Thoracic aorta (tissue), 2 donors: Measurements from ENCODE around the gene GNGT1. TPM values are rescaled to one million over a fixed set of nuclear protein-coding genes. Genes with fewer than 3 reads are reported as not detected.

ENCODE experiments used
- ATAC-seq: fragments of 150-250 bp; one replicate; pipeline ENCODE4 v1.8.0; 2017; ENCODE audit warnings: low read depth; ENCODE audit not compliant: insufficient number of reproducible peaks, low FRiP score
- DNase-seq: peaks from one replicate; pipeline ENCODE4 v3.0.0-alpha.2; 2020; ENCODE audit warnings: low spot score
- H3K27ac ChIP-seq, 2 donors: fragments of 200-600 bp; sonication (generic); 1 replicate in 1 of 2; 2 replicates in 1 of 2; pipeline ENCODE4 v1.5.1; 2016; ENCODE audit warnings: mild to moderate bottlenecking in 2 of 2, moderate library complexity in 2 of 2
- H3K27me3 ChIP-seq: fragments of 200-600 bp; sonication (generic); replicated peaks from 2 replicates; pipeline ENCODE4 v1.6.0; 2016; ENCODE audit warnings: mild to moderate bottlenecking; ENCODE audit not compliant: insufficient read depth
- H3K36me3 ChIP-seq: fragments of 200-600 bp; sonication (generic); one replicate; pipeline ENCODE4 v1.5.1; 2016
- H3K4me1 ChIP-seq, 2 donors: fragments of 200-600 bp; sonication (generic); 1 replicate in 1 of 2; 2 replicates in 1 of 2; pipeline versions ENCODE4 v1.5.1 to v1.6.0; 2016; ENCODE audit warnings: low read depth in 2 of 2, mild to moderate bottlenecking in 1 of 2; ENCODE audit not compliant: control insufficient read depth in 1 of 2
- H3K4me3 ChIP-seq: fragments of 200-600 bp; sonication (generic); 2 replicates; pipeline ENCODE4 v1.5.1; 2016; ENCODE audit warnings: mild to moderate bottlenecking
- H3K9me3 ChIP-seq: fragments of 200-600 bp; sonication (generic); 2 replicates; pipeline ENCODE4 v1.5.1; 2016
- total RNA-seq, 2 donors: library from RNA; depleted of rRNA; stranded (reverse); fragments of >200 nt; gene quantifications; one replicate each; pipeline versions ENCODE4 v1.1.0 to v1.2.3, GENCODE V29; 2016
- TF ChIP-seq, protein P1 (sequence below): fragments of 200-600 bp; sonication (generic); IDR thresholded peaks from one replicate; pipeline ENCODE4 v1.5.1; 2019; ENCODE audit warnings: antibody characterized with exemption

Gene GNGT1
- total RNA-seq, 2 donors from 2014 or later = not detected

- ATAC-seq = no peak
- Histone ChIP-seq H3K9me3 (no peaks in the 10 kb centered on the region), H3K4me3 (no peak overlapping the region), H3K27ac (no peak overlapping the region), H3K27me3 (no peaks in the 10 kb centered on the region), H3K36me3 (no peaks in the 10 kb centered on the region), H3K4me1 (no peaks in the 10 kb centered on the region)
- no peak for DNase-seq
- TF ChIP-seq, protein P1, sequence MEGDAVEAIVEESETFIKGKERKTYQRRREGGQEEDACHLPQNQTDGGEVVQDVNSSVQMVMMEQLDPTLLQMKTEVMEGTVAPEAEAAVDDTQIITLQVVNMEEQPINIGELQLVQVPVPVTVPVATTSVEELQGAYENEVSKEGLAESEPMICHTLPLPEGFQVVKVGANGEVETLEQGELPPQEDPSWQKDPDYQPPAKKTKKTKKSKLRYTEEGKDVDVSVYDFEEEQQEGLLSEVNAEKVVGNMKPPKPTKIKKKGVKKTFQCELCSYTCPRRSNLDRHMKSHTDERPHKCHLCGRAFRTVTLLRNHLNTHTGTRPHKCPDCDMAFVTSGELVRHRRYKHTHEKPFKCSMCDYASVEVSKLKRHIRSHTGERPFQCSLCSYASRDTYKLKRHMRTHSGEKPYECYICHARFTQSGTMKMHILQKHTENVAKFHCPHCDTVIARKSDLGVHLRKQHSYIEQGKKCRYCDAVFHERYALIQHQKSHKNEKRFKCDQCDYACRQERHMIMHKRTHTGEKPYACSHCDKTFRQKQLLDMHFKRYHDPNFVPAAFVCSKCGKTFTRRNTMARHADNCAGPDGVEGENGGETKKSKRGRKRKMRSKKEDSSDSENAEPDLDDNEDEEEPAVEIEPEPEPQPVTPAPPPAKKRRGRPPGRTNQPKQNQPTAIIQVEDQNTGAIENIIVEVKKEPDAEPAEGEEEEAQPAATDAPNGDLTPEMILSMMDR = no peak
Measured at GRCh38 chr7:93941945-93942344, 35.6 kb downstream of the GNGT1 start.

DNA sequence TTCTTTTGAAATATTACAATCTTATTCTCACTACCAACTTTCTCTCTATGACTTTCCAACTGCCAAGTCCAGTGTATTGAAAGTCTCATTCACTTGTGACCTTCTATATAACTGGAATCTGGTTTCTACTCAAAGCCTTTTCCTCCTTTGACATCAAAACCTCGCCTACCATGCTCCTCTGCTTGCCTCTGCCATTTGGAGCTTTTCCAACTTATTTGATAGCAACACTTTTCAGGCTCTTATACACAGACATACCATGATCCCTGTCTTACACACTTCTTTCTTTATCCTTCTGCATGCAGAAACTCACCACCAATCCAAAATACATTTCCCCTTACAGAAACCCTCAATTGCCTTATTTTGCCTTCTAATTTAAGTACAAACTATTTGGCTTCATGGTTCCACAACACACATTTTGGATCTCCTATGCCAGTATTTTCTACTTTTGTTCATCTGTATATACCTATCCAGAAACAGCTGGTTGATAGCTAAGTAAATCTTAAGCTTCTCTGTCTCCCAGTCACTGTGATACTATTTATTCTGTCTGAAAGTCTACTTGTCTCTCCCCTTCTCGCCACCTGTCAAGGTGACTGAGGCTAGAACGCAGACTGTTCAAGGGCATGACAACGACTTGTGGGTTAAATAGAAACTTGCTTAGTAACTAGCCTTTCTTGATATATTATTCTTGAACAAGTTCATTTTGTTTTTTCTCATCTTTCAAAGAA is 37.6 kb downstream of the GNGT1 start:
- Histone ChIP-seq H3K27me3 (no peaks in the 10 kb centered on the region), H3K4me1 (no peaks in the 10 kb centered on the region), H3K9me3 (no peaks in the 10 kb centered on the region), H3K4me3 (no peak overlapping the region), H3K27ac (no peak overlapping the region), H3K36me3 (no peaks in the 10 kb centered on the region)
- DNase-seq = no peak
- TF ChIP-seq, protein P1 = no peak
- ATAC-seq = no peak

- no peaks in the 10 kb centered on the region for H3K9me3 ChIP-seq
- no peak overlapping the region for H3K4me3 ChIP-seq
- H3K27ac ChIP-seq = no peak overlapping the region
- no peaks in the 10 kb centered on the region for H3K36me3 ChIP-seq
- TF ChIP-seq, protein P1 = no peak
- no peaks in the 10 kb centered on the region for H3K4me1 ChIP-seq
- no peak for DNase-seq
- ATAC-seq = no peak
- H3K27me3 ChIP-seq = no peaks in the 10 kb centered on the region
Measured at GRCh38 chr7:93944673-93945072, 38.3 kb downstream of the GNGT1 start.

- Histone ChIP-seq H3K4me1 (no peaks in the 10 kb centered on the region), H3K27ac (no peak overlapping the region), H3K36me3 (no peaks in the 10 kb centered on the region), H3K27me3 (no peaks in the 10 kb centered on the region), H3K9me3 (no peaks in the 10 kb centered on the region), H3K4me3 (no peak overlapping the region)
- TF ChIP-seq, protein P1 = no peak
- DNase-seq = no peak
- no peak for ATAC-seq
Measured at GRCh38 chr7:93945083-93945482, 38.7 kb downstream of the GNGT1 start.

DNA sequence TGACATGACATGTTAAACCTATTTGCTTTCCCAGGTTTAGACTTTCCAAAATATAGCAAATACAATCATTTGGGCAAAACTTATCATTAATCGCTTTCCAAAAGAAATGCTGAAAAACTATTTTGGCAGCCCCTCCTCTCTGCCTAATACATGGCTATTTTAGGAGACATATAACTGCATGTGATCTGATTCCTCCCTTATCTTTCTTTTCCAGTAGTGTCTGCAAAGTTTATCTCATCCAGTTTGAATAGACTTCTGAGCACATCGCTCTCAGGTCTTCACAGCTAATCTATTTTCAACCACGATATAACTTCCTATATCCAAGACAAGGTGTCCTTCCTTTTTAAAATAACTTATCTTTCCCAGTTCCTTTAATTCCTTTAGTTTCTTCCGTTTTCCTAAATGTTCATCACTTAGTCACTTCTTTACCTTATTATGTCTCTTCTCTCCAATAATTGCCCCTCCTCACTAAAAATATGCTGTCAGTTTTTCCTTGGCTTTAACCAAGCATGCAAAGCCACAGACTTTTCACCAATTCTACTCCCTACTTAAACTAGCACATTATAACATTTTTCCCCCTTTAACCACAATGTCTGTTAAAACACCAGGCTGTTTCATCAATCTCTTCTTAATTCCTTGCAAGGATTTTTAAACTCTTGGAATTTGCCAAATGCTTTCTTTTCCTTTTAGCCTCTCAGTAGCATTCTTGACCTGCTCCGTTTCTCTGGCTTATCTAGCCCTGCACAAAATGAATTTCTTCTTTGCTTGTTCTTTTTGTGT is 39.6 kb downstream of the GNGT1 start:
- TF ChIP-seq, protein P1 = no peak
- no peaks in the 10 kb centered on the region for H3K9me3 ChIP-seq
- H3K4me3 ChIP-seq = no peak overlapping the region
- H3K27ac ChIP-seq = no peak overlapping the region
- no peaks in the 10 kb centered on the region for H3K4me1 ChIP-seq
- no peaks in the 10 kb centered on the region for H3K27me3 ChIP-seq
- DNase-seq = no peak
- no peaks in the 10 kb centered on the region for H3K36me3 ChIP-seq
- no peak for ATAC-seq
